IMR-90 (cell line): ENCODE data around the gene MRPL52.

ENCODE experiments used
- BHLHE40 ChIP-seq: fragments of 150-350 bp; IDR thresholded peaks from 2 replicates; pipeline ENCODE4 v1.6.1; 2016; ENCODE audit warnings: mild to moderate bottlenecking, low read depth, low read length
- CEBPB ChIP-seq: IDR thresholded peaks from 2 replicates; pipeline ENCODE4 v1.6.1; 2012; ENCODE audit warnings: low read depth, low read length, improper control_type of control experiment
- CTCF ChIP-seq: conservative IDR thresholded peaks from 2 replicates; pipeline ENCODE4 v1.5.1; 2012; ENCODE audit warnings: mild to moderate bottlenecking, low read depth, low read length, improper control_type of control experiment
- ELK1 ChIP-seq: fragments of 150-350 bp; IDR thresholded peaks from 2 replicates; pipeline ENCODE4 v1.6.1; 2016; ENCODE audit warnings: low read depth, mild to moderate bottlenecking, low read length, moderate library complexity, borderline replicate concordance
- MAZ ChIP-seq: IDR thresholded peaks from 2 replicates; pipeline ENCODE4 v1.6.1; 2012; ENCODE audit warnings: low read depth, mild to moderate bottlenecking, low read length, improper control_type of control experiment, moderate library complexity, borderline replicate concordance
- MXI1 ChIP-seq: IDR thresholded peaks from 2 replicates; pipeline ENCODE4 v1.6.1; 2012; ENCODE audit warnings: low read depth, mild to moderate bottlenecking, low read length, moderate library complexity, borderline replicate concordance
- POLR2A ChIP-seq: IDR thresholded peaks from 2 replicates; pipeline ENCODE4 v1.6.1; 2012; ENCODE audit warnings: mild to moderate bottlenecking, low read depth, low read length
- RAD21 ChIP-seq: IDR thresholded peaks from 2 replicates; pipeline ENCODE4 v1.6.1; 2012; ENCODE audit warnings: low read length, improper control_type of control experiment
- RCOR1 ChIP-seq: IDR thresholded peaks from 2 replicates; pipeline ENCODE4 v1.6.1; 2012; ENCODE audit warnings: mild to moderate bottlenecking, low read length, improper control_type of control experiment; ENCODE audit not compliant: insufficient replicate concordance
- RFX5 ChIP-seq: IDR thresholded peaks from 2 replicates; pipeline ENCODE4 v1.8.0; 2012; ENCODE audit warnings: low read depth, mild to moderate bottlenecking, low read length, moderate library complexity
- SMC3 ChIP-seq: fragments of 150-350 bp; IDR thresholded peaks from 2 replicates; pipeline ENCODE4 v1.6.1; 2016; ENCODE audit warnings: low read depth, mild to moderate bottlenecking, antibody characterized with exemption, low read length, moderate library complexity

GRCh38 chr14:22871224-22872032 is 41.7 kb downstream of the MRPL52 start, which contains the start of gene LRP10:
- TF ChIP-seq POLR2A (peak; percentile 62), CTCF (0 out of 2 replicates have a peak, but pooled peaks have one; percentile 2), MXI1 (peak; percentile 28; the same call in 1 of the 2 replicates), BHLHE40 (no peak), ELK1 (no peak), CEBPB (no peak), RCOR1 (no peak), RFX5 (no peak), SMC3 (no peak), MAZ (no peak), RAD21 (no peak)
